A549 treated with CORT108297 at 1 μM for 4 hours (cell line): ENCODE results near the gene PCSK5. TPM values are rescaled to one million over a fixed set of nuclear protein-coding genes. Genes with fewer than 3 reads are reported as not detected.

Experiments
- total RNA-seq: library from RNA; stranded (reverse); fragments of 200-300 nt; extraction: Qiagen RNA extraction; gene quantifications from 5 replicates; pipeline ENCODE4 v1.2.3, GENCODE V29; 2022

PCSK5 gene
- total RNA-seq: 0.71 to 1.1 TPM (median 0.96 TPM) in 5 replicates

DNA sequence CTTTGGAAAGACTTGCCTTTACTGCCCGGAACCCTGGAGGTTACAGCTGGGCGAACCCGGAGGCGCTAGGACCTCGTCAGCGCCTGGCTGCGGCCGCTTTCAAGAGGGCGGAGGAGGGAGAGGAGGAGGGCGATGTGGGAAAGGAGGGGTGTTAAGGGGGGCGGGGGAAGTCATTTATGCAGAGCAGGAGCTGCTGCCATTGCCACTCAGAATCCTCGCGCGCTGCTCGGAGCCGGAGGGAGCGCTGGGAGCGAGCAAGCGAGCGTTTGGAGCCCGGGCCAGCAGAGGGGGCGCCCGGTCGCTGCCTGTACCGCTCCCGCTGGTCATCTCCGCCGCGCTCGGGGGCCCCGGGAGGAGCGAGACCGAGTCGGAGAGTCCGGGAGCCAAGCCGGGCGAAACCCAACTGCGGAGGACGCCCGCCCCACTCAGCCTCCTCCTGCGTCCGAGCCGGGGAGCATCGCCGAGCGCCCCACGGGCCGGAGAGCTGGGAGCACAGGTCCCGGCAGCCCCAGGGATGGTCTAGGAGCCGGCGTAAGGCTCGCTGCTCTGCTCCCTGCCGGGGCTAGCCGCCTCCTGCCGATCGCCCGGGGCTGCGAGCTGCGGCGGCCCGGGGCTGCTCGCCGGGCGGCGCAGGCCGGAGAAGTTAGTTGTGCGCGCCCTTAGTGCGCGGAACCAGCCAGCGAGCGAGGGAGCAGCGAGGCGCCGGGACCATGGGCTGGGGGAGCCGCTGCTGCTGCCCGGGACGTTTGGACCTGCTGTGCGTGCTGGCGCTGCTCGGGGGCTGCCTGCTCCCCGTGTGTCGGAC lies at the start of gene PCSK5:
Gene PCSK5 (plus strand): TSS at position 202 of the 805 bp plus-strand sequence. CDS start 509 bp downstream, at position 711.

GRCh38 chr9:76394195-76394959 lies 503.9 kb downstream of the PCSK5 start, which contains the start of gene RFK:
TSS of gene RFK (minus strand) at chr9:76394426. CDS start at chr9:76394171, 255 bp downstream.

